Hippocampal formation (tissue), 2 donors: ENCODE data around the gene ETF1.

Source experiments
- DNase-seq, 2 donors: peaks; one replicate each; lab custom pipeline; 2025; lab: John Stamatoyannopoulos, UW

Gene ETF1

DNA sequence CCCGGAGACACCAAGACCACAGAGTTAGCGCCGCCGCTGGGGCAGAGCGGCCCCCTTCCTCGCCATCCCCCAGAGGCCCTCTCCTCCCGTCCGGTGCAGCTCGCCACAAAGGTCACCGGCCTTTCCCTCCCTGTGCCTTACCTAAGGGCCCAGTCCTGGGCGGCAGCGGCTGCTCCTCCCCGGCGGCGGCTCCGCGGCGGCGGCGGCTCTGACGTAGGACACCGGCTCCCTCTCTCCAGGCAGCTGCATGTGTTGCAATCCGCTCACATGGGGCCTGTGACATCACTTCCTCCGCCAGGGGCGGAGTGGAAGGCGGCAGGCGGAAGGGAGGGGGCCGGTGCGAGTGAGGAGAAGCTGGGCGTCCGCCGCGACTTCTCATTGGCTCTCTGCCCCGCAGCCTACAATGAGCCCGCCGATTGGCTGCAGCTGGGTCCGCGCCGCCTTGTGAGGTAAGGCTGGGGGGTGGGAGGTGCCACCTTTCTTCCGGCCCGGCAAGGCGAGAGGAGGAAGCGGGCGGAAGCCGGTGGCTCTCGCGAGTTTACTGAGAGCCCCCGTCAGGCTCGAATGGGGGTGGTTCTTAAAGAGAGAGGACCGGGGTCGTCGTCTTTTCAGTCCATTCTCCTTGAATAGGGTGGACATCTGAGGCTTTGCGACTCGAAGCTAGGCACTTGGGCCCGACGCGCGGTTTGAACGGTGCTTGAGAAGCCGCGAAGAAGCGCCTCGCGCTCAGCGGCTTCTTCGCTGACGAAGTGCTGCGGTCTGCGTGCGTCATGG lies at the start of gene ETF1:
Gene ETF1, minus strand, starts transcription at position 281 of the 774 bp plus-strand sequence. CDS start 318 bp downstream, outside the sequence.
- DNase-seq, result peak; percentile 99 to 100

DNA sequence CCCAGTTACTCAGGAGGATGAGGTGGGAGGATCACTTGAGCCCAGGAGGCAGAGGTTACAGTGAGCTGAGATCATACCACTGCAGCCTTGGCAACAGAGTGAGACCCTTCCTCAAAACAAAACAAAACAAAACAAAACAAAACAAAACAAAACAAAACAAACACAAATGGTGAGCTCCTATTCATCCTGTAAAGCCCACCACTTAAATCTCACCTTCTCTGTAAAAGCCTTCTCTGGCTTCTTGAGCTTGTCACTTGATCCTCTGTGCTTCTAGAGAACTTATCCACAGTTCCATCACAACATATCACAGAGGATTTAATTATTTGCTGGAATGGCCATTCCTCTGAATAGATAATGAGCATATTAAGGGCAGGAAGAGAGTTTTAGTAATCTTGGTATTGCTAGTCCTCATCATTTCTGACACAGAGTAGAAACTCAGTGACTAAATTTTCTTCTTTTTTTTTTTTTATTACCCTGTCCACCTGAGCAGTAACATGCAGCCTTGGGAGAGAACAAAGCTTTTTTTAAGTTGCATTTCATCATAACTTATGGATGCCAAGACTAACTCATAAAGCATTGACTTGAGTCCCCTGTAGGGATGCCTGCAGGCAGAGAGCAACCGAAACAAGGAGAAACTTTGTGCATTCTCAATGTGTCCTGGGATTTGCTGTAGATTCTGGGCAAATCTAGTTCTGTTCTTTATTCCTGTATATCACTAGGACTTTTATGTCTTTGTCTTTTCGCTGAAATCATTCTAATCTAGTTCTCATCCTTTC lies 45.2 kb upstream of the ETF1 start:
- DNase-seq, result no peak

DNA sequence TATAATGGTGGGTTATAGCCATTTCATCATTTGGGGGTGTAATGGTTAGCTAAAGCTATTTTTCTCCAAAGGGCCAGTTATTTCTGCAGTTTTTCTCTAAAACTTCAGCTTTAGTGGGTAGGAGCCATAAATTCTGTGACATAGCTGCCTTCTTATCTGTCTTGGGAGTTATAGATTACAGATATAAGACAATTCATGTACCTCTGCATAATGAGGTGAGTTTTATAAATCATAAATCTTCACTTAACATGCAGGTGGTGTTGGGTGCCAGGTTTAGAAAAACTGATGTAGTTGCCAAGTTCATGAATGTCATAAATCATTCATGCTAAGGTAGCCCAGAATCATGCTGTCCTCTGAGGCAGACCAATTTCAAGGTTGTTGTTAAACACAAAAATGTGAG lies 42.1 kb upstream of the ETF1 start:
- DNase-seq, result no peak

DNA sequence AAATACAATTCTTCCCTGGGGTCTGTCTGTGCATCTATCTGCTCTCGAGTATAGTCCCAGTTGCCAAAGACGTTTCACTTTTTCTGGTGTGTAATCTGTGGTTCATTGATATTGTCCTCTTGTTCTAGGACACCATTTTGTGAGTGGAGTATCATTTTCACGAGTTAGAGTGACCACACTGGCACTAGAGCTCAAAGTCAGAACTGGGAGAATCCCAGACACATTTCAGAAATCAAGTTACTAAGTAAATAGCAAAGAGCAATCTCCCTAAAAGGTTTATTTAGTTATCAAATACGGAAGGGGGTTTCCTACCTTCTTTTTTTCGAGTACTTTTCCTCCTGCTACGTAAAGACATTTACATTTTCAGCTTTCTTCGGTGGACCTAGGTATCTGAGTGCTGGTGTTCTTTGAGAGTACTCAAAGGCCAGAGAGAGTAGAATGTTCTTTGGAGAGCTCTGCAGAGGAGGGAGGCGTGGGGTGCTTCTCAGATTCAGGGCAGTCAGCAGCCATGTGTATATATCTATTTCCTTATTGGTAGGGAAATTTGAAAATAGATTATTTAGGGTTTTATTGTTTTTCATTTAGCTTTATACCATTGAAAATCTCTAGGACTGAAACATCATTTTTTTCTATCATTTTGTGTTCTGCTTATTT lies 41.1 kb upstream of the ETF1 start:
- DNase-seq, result no peak

DNA sequence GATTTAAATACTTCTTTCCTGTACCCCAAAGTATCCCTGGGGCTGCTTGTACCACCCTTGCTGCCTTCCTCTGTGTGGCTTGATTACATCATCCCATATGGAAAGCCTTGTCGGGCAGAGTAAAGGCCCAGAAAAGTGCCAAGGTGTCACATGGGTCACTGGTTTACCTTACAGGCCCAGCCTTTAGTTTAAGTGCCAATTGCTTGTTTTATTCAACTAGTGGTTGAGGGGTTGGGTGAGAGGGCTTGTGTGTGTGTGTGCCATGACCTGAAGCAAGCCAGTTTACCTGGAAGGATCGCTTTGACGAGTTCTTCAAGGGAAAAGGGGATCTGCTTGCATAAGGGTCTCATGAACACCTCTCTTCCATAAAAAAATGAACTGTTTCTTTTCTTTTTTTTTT lies 39.9 kb upstream of the ETF1 start:
- no peak for DNase-seq

DNA sequence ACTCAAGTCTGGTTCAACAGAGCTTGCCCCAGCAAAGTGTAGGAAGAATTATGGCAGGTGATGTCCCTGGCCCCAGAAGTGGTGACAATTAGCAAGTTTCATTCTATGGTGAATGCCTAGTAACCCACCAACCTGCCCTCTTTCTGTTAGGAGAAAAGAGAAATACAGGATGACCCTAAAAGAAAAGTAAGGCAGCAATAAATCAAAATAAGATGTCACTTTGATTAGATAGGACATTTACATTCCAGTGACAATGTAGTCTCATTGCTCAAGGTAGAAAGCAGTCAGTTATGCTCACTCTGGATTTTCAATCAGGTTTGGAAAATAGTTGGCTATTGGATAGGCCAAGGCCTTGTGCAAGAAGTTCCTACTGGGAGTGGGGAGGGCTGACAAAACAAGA lies 37.7 kb upstream of the ETF1 start:
- no peak for DNase-seq

DNA sequence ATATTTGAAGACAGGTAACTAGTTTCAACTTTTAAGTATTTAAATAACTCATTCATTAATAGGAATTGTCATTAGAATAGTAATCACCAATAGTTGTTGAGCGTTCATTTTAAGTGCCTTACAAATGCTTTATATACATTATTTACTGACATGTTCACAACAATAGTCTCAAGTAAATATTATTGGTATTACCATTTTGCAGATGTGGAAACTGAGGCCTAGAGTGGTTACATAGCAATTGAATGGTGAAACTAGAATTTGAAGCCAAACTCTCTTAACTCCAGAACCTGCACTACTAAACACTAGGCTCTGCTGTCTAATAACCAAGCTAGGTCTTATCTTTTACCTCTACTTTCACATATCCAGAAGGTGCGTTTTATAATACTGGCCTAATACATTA lies 37.0 kb upstream of the ETF1 start:
- no peak for DNase-seq

DNA sequence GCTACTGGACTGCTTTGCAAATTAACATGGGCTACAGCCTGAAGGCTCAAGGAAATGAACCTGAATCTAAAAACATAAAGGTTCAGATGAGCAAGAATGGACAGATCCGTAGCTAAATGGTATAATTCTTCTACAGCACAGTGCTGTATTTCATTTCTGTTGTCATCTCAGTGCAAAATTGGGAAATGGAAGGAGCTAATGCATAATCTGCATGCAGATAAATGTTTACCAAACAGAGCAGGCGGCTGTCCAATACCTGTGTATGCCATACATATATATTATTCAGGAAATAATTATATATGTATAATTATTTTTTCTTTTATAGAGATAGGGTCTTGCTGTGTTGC lies 36.5 kb upstream of the ETF1 start:
- no peak for DNase-seq

DNA sequence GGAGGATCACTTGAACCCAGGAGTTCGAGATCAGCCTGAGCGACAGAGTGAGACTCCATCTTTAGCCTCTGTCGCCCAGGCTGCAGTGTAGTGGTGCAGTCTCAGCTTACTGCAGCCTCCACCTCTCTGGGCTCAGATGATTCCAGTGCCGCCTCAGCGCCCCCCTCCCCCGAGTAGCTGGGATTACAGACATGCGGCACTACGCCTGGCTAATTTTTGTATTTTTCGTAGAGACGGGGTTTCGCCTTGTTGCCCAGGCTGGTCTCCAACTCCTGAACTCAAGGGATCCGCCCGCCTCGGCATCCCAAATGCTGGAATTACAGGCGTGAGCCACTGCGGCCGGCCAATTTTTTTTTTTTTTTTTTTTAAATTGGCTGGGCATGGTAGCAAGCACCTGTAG lies 34.4 kb upstream of the ETF1 start:
- DNase-seq, result no peak

DNA sequence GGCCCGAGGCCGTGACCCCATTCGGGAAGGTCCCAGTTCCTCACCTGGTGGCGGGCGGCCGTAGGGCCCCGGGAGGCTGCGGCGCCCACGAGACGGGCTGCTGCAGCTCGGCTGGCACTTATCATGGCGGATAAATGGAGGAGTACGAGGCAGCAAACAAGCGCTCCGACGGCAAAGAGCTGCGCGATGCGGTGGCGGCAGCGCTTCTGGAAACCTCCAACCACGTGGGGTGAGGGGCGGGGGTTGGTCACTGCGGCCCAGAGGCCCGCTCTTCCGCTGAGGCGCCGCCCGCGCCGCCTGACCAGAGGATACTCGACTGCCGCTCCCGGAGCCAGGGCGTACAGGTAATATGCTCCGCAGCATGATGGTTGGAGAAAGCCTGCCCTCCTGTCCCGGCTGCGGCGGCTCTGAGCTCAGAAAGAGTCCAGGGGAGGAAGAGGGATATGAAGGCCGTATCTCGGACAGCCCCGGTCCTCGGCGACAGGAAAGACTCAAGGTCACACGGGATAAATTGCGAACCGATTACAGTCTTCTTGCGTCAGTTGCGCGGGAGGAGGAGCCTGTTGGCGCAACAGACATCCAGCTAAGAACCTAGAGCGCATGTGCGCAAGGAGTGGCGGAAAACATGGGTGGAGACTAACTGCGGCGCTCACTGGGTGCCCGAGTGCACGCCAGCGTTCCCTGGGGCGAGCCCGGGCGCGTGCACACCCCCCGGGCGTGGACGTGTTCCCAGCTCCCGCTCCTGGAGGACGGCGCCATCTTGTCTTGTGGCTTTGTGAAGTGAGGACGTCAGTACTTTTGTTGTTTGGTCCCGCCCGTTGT lies 32.4 kb upstream of the ETF1 start, which contains the start of gene HSPA9:
Gene HSPA9, minus strand, starts transcription at position 208 of the 822 bp plus-strand sequence. Its CDS starts 83 bp downstream, at position 125.
- peak; percentile 96 to 98 for DNase-seq

DNA sequence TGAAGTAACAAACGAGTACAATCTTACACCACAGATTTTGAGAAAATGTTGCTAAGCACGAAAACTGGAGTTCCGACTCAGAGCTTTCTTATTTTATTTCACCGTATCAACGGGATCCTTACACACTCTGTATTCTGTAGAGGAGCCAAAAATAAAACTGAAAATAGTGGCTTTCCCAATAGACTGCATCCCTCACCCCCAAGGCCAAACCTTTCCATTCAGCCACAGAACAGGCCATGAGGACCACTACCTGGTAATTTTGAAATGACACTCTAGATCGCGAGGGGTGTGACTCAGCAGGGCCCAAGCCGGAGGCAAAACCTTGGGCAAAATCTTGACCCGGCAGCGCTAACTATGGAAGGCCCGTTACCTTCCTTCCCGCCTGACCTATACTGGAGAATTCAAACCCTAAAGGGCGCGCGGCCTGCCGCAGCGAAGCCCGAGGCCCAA lies 31.7 kb upstream of the ETF1 start:
- DNase-seq, result no peak

DNA sequence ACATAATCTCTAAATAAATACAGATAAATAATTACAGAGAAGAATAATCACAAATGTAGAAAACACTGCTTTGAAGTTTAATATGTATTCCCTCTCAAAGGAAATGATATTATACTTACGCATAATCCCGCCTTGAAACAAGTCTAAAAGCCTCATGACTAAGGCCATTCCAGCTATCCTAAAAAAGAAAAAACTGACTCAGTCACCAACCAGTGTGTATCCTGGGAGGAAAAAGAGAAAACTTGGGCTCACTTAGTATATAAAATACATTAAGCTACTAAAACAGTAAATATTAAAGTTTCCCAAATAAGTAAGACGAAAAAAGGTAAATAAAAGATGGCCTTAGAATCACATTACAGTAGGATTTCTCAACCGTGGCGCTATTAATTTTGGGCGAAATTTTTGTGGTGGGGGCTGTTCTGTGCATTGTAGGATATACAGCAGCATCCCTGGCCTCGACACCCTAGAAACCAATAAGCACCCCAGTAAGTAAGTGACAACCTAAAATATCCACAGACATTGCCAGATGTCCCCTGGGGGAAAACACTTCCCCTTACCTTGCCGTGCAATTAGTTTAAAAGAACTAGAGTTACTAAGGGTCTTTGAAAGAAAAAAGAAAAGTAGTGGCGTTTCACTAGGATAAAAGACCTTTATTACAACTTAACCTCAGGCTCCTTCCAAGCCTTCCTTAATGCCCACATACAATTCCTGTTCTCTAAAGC lies 31.1 kb upstream of the ETF1 start:
- DNase-seq, result no peak

DNA sequence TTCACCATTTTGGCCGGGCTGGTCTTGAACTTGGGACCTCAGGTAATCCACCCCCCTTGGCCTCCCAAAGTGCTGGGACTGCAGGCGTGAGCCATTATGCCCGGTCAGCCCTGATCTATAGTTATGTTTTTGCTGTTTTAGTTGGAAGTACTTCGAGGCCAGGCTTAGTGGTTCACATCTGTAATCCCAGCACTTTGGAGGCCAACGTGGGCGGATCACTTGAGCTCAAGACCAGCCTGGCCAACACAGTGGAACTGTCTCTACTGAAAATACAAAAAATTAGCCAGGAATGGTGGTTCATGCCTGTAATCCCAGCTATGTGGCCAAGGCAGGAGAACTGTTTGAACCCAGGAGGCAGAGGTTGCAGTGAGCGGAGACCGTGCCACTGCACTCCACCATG lies 30.2 kb upstream of the ETF1 start:
- no peak for DNase-seq

DNA sequence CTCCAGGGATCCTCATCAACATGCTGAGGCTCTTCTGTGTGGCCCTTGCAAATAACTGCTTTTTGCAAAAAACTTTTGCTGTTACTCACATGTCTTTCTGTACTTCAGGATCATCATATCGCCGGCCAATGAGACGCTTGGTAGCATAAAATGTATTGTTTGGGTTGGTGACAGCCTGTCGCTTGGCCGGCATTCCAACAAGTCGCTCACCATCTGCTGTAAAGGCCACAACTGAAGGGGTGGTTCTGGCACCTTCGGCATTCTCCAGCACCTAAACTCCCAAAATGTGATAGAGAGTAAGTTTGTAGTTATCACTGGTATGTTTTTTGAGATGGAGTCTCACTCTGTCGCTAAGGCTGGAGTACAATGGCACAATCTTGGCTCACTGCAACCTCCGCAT lies 27.8 kb upstream of the ETF1 start:
- DNase-seq, result no peak

DNA sequence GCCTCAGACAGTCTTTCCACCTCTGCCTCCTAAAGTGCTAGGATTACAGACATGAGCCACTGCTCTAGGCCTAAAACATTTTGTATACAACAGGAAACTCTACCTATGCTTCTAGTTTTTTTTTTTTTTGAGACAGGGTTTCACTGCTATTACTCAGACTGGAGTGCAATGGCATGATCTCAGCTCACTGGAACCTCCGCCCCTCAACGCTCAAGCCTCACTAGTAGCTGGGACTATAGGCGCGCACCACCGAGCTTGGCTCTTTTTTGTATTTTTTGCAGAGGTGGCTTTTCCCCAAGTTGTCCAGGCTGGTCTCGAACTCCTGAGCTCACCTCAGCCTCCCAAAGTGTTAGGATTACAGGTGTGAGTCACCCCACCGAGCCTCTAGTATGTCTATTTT lies 26.7 kb upstream of the ETF1 start:
- no peak for DNase-seq

DNA sequence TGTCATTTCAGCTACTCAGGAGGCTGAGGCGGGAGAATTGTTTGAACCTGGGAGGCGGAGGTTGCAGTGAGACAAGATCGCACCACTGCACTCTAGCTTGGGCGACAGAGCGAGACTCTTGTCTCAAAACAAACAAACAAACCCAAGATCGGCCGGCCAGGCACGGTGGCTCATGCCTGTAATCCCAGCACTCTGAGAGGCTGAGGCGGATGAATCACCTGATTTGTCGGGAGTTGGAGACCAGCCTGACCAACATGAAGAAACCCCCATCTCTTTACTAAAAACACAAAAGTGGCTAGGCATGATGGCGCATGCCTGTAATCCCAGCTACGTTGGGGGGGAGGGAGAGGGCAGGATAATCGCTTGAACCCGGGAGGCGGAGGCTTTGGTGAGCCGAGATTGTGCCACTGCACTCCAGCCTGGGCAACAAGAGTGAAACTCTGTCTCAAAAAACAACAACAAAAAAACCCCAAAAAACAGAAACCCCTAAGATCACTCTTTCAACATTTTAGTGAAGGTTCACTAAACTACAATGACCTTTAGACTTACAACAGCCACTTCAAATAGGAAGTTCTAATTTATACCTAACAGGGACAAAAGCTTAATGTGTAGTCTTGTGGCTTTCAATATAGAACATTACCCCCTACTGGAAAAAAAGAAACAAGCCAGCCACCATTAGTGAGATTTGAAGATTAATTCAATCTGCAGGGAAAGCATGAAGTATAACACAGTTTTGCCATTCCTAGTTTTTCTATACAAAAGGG lies 25.2 kb upstream of the ETF1 start:
- no peak for DNase-seq

DNA sequence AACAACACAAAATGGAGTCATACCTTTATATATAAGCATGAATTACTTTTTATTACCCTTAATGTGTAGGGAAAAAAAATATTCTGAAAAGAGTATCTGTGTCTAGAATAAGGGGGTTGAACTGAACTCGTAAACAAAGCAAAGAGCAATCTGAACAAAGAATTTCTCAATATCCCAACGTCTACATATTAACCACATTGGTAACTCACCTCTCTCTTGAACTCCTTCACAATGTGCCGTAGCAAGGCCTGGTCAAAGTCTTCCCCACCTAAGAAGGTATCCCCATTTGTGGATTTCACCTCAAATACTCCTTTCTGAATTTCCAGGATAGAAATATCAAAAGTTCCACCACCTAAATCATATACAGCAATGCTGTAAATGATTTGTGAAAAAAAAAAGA lies 23.8 kb upstream of the ETF1 start:
- DNase-seq, result no peak

DNA sequence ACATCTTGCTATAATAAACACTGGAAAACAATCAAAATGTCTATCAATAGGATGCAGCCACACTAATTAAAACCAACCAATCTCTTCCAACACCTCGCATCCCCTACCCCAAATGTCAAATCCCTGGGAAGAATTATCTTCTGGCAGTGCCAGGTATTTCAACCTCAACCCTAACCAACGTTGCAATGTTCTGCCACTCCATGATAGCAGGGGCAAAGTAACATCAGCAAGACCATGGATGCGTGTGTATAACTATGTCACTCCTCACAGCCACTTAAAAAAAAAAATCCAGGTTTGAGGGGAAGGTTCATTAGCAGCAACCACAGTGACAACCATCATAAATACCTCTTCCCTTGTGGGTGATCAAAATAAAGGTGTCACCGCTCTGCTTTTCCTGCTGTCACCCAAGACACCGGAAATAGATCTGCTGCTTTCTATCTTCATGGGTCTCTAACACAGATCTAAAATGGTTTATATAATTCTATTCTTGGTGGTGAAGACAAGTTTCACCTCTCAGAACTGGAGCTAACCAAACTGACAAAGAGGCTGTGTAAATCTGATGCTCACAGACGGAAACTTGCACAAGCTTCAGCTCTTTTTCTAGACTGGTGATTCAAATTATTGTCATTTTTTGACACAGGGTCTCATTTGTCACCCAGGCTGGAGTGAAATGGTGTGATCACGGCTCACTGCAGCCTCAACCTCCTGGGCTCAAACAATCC lies 22.2 kb upstream of the ETF1 start:
- no peak for DNase-seq

DNA sequence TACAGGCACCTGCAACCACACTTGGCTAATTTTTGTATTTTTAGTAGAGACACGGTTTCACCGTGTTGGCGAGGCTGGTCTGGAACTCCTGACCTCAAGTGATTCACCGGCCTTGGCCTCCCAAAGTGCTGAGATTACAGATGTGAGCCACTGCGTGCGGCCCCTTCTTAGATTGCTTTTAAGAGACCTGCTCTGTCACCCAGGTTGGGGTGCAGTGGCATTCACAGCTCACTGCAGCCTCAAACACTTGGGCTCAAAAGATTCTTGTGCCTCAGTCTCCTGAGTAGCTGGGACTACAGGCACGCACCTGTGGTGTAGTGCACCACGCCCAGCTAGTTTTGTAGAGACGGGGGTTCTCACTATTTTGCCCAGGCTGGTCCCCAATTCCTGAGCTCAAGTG lies 21.2 kb upstream of the ETF1 start:
- no peak for DNase-seq
